Brain microvascular endothelial cell (primary cell): ENCODE data around the gene TCP11L2.

ENCODE experiments used
- DNase-seq: peaks from one replicate; pipeline ENCODE4 v3.0.0-alpha.2; 2020
- H3K27ac ChIP-seq: fragments of 250-450 bp; sonication (Bioruptor Pico); 2 replicates; pipeline ENCODE4 v1.5.1; 2020; ENCODE audit warnings: mild to moderate bottlenecking, moderate library complexity
- H3K27me3 ChIP-seq: fragments of 250-450 bp; sonication (Bioruptor Pico); replicated peaks from 2 replicates; pipeline ENCODE4 v1.5.1; 2020; ENCODE audit warnings: mild to moderate bottlenecking
- H3K36me3 ChIP-seq: fragments of 250-450 bp; sonication (Bioruptor Pico); replicated peaks from 2 replicates; pipeline ENCODE4 v1.5.1; 2020; ENCODE audit warnings: mild to moderate bottlenecking
- H3K4me3 ChIP-seq: 2 replicates; pipeline ENCODE4 v1.5.1; 2011; ENCODE audit warnings: low read depth, mild to moderate bottlenecking, control low read depth, low read length, moderate library complexity
- in situ Hi-C: cut with HindIII; loops from 2 replicates; pipeline ENCODE4 v1.10.0; 2017; ENCODE audit warnings: low sequenced_read_pairs, low pct_ligation_motif_present
- TF ChIP-seq, protein P1 (sequence below): IDR thresholded peaks from 2 replicates; pipeline ENCODE4 v1.5.1; 2011; ENCODE audit warnings: low read depth, mild to moderate bottlenecking, moderate library complexity, low read length, control low read depth, inconsistent platforms; ENCODE audit errors: missing control alignments

Gene TCP11L2

GRCh38 chr12:106302401-106303201 is at the start of gene TCP11L2:
Gene TCP11L2 (plus strand): TSS chr12:106302733. CDS start chr12:106311076, 8,343 bp downstream.
- TF ChIP-seq, protein P1, sequence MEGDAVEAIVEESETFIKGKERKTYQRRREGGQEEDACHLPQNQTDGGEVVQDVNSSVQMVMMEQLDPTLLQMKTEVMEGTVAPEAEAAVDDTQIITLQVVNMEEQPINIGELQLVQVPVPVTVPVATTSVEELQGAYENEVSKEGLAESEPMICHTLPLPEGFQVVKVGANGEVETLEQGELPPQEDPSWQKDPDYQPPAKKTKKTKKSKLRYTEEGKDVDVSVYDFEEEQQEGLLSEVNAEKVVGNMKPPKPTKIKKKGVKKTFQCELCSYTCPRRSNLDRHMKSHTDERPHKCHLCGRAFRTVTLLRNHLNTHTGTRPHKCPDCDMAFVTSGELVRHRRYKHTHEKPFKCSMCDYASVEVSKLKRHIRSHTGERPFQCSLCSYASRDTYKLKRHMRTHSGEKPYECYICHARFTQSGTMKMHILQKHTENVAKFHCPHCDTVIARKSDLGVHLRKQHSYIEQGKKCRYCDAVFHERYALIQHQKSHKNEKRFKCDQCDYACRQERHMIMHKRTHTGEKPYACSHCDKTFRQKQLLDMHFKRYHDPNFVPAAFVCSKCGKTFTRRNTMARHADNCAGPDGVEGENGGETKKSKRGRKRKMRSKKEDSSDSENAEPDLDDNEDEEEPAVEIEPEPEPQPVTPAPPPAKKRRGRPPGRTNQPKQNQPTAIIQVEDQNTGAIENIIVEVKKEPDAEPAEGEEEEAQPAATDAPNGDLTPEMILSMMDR = no peak
- Histone ChIP-seq H3K27me3 (no peaks in the 10 kb centered on the region), H3K36me3 (no peaks in the 10 kb centered on the region), H3K27ac (peak within 1 kb of the TSS; percentile 97), H3K4me3 (peak within 1 kb of the TSS; percentile 93)
- DNase-seq = peak; percentile 66
- in situ Hi-C loops = no loop called here

- H3K27ac ChIP-seq = no peak overlapping the region
- DNase-seq = no peak
- no peaks in the 10 kb centered on the region for H3K27me3 ChIP-seq
- H3K36me3 ChIP-seq = no peaks in the 10 kb centered on the region
- in situ Hi-C loops = no loop called here
- TF ChIP-seq, protein P1 = no peak
- H3K4me3 ChIP-seq = no peak overlapping the region
Measured at GRCh38 chr12:106254724-106255123, 47.8 kb upstream of the TCP11L2 start.

GRCh38 chr12:106255493-106255892 is 47.0 kb upstream of the TCP11L2 start:
- in situ Hi-C loops = no loop called here
- DNase-seq = no peak
- TF ChIP-seq, protein P1 = no peak
- Histone ChIP-seq H3K36me3 (no peaks in the 10 kb centered on the region), H3K27me3 (no peaks in the 10 kb centered on the region), H3K27ac (no peak overlapping the region), H3K4me3 (no peak overlapping the region)

DNA sequence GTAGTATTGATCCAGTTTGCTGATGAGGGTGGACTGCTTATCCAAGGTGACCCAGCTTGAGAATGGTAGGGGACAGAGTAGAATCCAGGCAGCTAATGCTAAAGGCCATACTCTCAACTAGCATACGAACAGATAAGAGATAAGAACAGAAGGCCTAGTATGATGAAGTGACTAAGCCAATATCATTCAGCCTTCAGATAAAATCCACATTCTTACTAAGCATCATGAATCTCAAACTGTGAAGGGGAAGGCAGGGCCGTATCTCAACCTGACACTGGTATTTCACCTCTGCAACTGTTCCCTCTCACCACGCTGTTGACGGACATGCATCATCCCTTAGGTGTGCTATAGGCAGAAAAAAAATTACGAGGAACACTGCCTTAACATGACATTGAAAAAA is 46.6 kb upstream of the TCP11L2 start:
- in situ Hi-C loops = no loop called here

GRCh38 chr12:106256524-106256923 is 46.0 kb upstream of the TCP11L2 start:
- Histone ChIP-seq H3K36me3 (no peaks in the 10 kb centered on the region), H3K27me3 (no peaks in the 10 kb centered on the region), H3K4me3 (no peak overlapping the region), H3K27ac (no peak overlapping the region)
- in situ Hi-C loops = no loop called here
- TF ChIP-seq, protein P1 = no peak
- no peak for DNase-seq

More for the DNA sequence above, 46.6 kb upstream of the TCP11L2 start:
- no peak overlapping the region for H3K27ac ChIP-seq
- no peaks in the 10 kb centered on the region for H3K36me3 ChIP-seq
- no peak for DNase-seq
- H3K27me3 ChIP-seq = no peaks in the 10 kb centered on the region
- no peak overlapping the region for H3K4me3 ChIP-seq
- TF ChIP-seq, protein P1 = no peak
